ENCODE data around the gene CHKB. TPM values are rescaled to one million over a fixed set of nuclear protein-coding genes. Genes with fewer than 3 reads are reported as not detected.
A peak's percentile ranks its signal among the peaks of the same experiment; 100 is the strongest.

The CHKB gene
- total and polyA plus RNA-seq, 10 of the 15 experiments (the other 5 are each of a cell fraction or from before 2014, with no cell fraction given): 10.0 to 93.9 (median 57.0) TPM

DNA sequence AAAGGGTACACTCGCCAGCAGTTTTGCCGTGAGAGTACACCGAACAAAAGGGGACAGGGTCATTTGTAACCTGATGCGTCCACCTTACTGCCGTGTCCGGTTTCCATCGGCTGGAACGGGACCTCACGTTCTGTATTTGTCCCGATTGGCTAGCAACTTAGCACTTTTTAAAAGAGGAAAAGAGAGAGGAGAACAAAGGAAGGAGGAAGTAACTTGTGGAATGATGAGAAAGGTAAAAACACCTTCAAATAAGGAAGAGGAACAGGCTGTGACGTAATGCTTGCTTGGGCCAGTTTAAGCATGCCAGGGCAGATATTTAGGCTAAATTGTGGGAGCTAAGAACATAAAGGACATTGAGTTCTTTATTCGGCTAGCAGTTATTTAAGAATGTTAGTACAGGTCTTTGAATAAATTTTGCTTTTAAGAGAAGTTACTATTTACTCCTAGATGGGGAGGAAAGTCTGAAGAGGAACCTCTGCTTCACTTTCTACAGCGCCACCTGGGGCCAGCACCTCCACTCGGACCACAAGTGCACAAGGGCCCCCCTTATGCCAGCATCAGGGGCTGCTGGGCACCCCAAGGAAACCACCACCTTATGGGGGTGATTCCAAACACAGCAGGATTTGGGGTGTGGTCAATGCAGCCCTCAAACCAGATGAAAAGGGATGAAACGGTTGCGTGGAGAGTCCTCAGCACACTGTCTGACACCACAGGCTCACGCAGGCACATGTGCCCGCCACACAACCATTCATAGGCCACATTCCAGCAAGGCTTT, 39.5 kb upstream of the CHKB start (continued):
- TF ChIP-seq ZBTB11 (CRISPR knock-in tag; IDR thresholded peaks at IDR 0.05) (no peak), SPI1 (IDR thresholded peaks at IDR 0.05; ENCODE audit: borderline replicate concordance, insufficient read depth, low read depth, low read length) (peak; percentile 38; the same call in 1 of the 2 replicates), STAT1 (conservative IDR thresholded peaks at IDR 0.05) (no peak), RB1 (IDR thresholded peaks at IDR 0.05; ENCODE audit: borderline replicate concordance) (no peak), REST (IDR thresholded peaks at IDR 0.05; ENCODE audit: low read depth, low read length) (no peak), WRNIP1 (IDR thresholded peaks at IDR 0.05; ENCODE audit: borderline replicate concordance, low read depth, low read length) (no peak), MEF2A (IDR thresholded peaks at IDR 0.05; ENCODE audit: insufficient read depth, low read depth, low read length) (no peak), ATF7 (IDR thresholded peaks at IDR 0.05; ENCODE audit: low read depth) (peak; percentile 96), ZNF207 (IDR thresholded peaks at IDR 0.05; ENCODE audit: borderline replicate concordance) (no peak), SMC3 (IDR thresholded peaks at IDR 0.05; ENCODE audit: borderline replicate concordance, low read length) (peak; percentile 7; the same call in 1 of the 2 replicates), RELB (IDR thresholded peaks at IDR 0.05; ENCODE audit: low read depth) (no peak; the same call in 1 of the 2 replicates), IKZF2 (IDR thresholded peaks at IDR 0.05) (peak in 1 of 2 experiments; percentile 25; a peak in 1 of 4 replicates), KLF5 (IDR thresholded peaks at IDR 0.05; ENCODE audit: partially characterized antibody) (no peak), IRF3 (IDR thresholded peaks at IDR 0.05) (no peak), RCOR1 (conservative IDR thresholded peaks at IDR 0.05; ENCODE audit: low read depth, low read length) (no peak)
- TF ChIP-seq, protein P1, sequence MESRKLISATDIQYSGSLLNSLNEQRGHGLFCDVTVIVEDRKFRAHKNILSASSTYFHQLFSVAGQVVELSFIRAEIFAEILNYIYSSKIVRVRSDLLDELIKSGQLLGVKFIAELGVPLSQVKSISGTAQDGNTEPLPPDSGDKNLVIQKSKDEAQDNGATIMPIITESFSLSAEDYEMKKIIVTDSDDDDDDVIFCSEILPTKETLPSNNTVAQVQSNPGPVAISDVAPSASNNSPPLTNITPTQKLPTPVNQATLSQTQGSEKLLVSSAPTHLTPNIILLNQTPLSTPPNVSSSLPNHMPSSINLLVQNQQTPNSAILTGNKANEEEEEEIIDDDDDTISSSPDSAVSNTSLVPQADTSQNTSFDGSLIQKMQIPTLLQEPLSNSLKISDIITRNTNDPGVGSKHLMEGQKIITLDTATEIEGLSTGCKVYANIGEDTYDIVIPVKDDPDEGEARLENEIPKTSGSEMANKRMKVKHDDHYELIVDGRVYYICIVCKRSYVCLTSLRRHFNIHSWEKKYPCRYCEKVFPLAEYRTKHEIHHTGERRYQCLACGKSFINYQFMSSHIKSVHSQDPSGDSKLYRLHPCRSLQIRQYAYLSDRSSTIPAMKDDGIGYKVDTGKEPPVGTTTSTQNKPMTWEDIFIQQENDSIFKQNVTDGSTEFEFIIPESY (IDR thresholded peaks at IDR 0.05): no peak

Measured in GM12878 (cell line).